Measurements from ENCODE around the gene PRCC. TPM values are rescaled to one million over a fixed set of nuclear protein-coding genes. Genes with fewer than 3 reads are reported as not detected.

Gene PRCC
- total and polyA plus RNA-seq, 2 of the 4 experiments (the other 2 are of a cell fraction): 10.6 to 59.6 TPM

DNA sequence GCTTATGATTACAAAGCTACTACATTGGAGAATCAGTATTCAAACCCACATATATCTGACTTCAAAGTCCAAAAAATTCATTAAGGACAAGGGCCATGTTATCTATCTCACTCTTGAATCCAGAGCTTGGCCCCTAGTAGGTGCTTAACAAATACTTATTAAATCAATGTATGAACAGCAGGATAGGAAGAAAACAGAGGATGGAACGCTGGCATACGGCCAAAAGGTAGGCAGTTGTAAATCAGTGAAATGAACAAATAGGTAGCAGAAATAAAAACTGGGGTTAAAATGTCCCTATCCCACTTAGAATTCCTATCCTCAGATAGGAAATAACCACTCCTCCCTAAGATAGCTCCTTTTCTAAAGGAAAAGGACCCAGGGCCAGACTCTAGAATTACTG is 28.4 kb upstream of the PRCC start:
- ATAC-seq (ENCODE audit: low read depth) (no peak), DNase-seq (no peak)
- Histone ChIP-seq H3K36me3 (ENCODE audit: control insufficient read depth, insufficient read depth, low read length) (peaks cover 39% of the 10 kb centered on the region), H3K4ac (ENCODE audit: low read depth, low read length) (no peak overlapping the region), H3K23ac (ENCODE audit: low read depth, low read length) (no peak overlapping the region), H4K20me1 (ENCODE audit: insufficient read depth, low read length) (no peaks in the 10 kb centered on the region), H2BK120ac (ENCODE audit: low read depth, low read length) (no peak overlapping the region), H3K9me3 (ENCODE audit: control insufficient read depth, insufficient read depth, low read length) (no peaks in the 10 kb centered on the region), H4K8ac (ENCODE audit: low read depth in 2 of 2, low read length in 2 of 2) (no peak overlapping the region), H3K27ac (ENCODE audit: insufficient read depth, low read length) (no peak overlapping the region), H3K9ac (ENCODE audit: low read depth, low read length) (no peak overlapping the region), H3K14ac (replicated peaks; ENCODE audit: low read depth, low read length) (no peak overlapping the region), H2AK9ac (replicated peaks; ENCODE audit: low read depth, low read length, poor library complexity) (no peak overlapping the region), H3K27me3 (ENCODE audit: control insufficient read depth, insufficient read depth, low read length) (no peaks in the 10 kb centered on the region), H3K9me1 (ENCODE audit: insufficient read depth, low read length) (no peaks in the 10 kb centered on the region; the same call in 1 of the 2 replicates), H3K18ac (ENCODE audit: low read depth, low read length) (no peak overlapping the region), H4K5ac (ENCODE audit: low read depth, low read length) (no peak overlapping the region), H3K4me2 (ENCODE audit: low read depth, low read length) (no peak overlapping the region), H3K4me1 (ENCODE audit: control insufficient read depth, insufficient read depth, low read length) (0 out of 2 replicates have a peak, but pooled peaks cover 2% of the 10 kb centered on the region), H2BK15ac (ENCODE audit: low read depth, low read length) (no peak overlapping the region), H2AK5ac (ENCODE audit: low read depth, low read length) (no peak overlapping the region), H3K4me3 (ENCODE audit: insufficient read depth, low read depth, low read length) (no peak overlapping the region), H4K91ac (ENCODE audit: insufficient read depth, low read depth, low read length) (no peak overlapping the region), H3K56ac (ENCODE audit: extremely low read depth, insufficient read depth, low read length) (no peak overlapping the region), H2AFZ (replicated peaks; ENCODE audit: low read length, poor library complexity) (no peak overlapping the region), H2BK5ac (ENCODE audit: low read depth, low read length, poor library complexity, severe bottlenecking) (no peak overlapping the region), H3K79me1 (ENCODE audit: low read depth in 1 of 2, low read length in 2 of 2) (peaks cover 4 to 42% of the 10 kb centered on the region in 2 experiments), H2BK20ac (ENCODE audit: low read depth, low read length) (no peak overlapping the region)
- no TSS peak for BruUV-seq (replicated peaks)
- dilution Hi-C loops (cut with HindIII; ENCODE audit: low sequenced_read_pairs, unreplicated experiment) (no loop called here), intact Hi-C loops (cut with micrococcal nuclease) (no loop called here), in situ Hi-C loops (cut with MboI; ENCODE audit: low sequenced_read_pairs) (no loop called here)
- POLR2A ChIA-PET (ENCODE audit: unreplicated experiment): no interaction called here
- no CpG with 5 or more reads among the region's 2 CpGs for WGBS, 2 experiments (ENCODE audit: extremely low coverage in 2 of 2, insufficient read length in 1 of 2)
- CTCF ChIA-PET: interaction anchor here (0.9 kb wide), 1 partner anchor 13 kb away, joined by 3 read pairs; no protein-coding TSS in a partner anchor
- TF ChIP-seq NFE2L2 (IDR thresholded peaks at IDR 0.05; ENCODE audit: low read depth, low read length): no peak
- no peak for TF ChIP-seq MAZ (IDR thresholded peaks at IDR 0.05; ENCODE audit: borderline replicate concordance, low read depth, low read length)
- no peak for TF ChIP-seq RFX5 (IDR thresholded peaks at IDR 0.05; ENCODE audit: low read depth, low read length)
- TF ChIP-seq, protein P1, sequence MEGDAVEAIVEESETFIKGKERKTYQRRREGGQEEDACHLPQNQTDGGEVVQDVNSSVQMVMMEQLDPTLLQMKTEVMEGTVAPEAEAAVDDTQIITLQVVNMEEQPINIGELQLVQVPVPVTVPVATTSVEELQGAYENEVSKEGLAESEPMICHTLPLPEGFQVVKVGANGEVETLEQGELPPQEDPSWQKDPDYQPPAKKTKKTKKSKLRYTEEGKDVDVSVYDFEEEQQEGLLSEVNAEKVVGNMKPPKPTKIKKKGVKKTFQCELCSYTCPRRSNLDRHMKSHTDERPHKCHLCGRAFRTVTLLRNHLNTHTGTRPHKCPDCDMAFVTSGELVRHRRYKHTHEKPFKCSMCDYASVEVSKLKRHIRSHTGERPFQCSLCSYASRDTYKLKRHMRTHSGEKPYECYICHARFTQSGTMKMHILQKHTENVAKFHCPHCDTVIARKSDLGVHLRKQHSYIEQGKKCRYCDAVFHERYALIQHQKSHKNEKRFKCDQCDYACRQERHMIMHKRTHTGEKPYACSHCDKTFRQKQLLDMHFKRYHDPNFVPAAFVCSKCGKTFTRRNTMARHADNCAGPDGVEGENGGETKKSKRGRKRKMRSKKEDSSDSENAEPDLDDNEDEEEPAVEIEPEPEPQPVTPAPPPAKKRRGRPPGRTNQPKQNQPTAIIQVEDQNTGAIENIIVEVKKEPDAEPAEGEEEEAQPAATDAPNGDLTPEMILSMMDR (conservative IDR thresholded peaks at IDR 0.05; ENCODE audit: low read depth, low read length): no peak

Data from IMR-90 (cell line).